Measurements from ENCODE around the gene GCLC.
"Not testable (repeated sequence)": the region's sequence is repeated elsewhere in the genome, so short reads cannot be mapped to it uniquely, and the experiment has no call there.

The GCLC gene

GRCh38 chr6:53499094-53499493, 45.8 kb downstream of the GCLC start:
- intact Hi-C loops (cut with DNase I), result loop anchor here (10.0 kb wide), 1 partner anchor 46 kb away; the partner anchor contains the start of gene GCLC
- DNase-seq, result no peak

- intact Hi-C loops (cut with DNase I), result loop anchor here (10.0 kb wide), 1 partner anchor 46 kb away; the partner anchor contains the start of gene GCLC
- no peak for DNase-seq
Measured at GRCh38 chr6:53498649-53499048, 46.3 kb downstream of the GCLC start.

GRCh38 chr6:53497905-53498304, 47.0 kb downstream of the GCLC start:
- intact Hi-C loops (cut with DNase I), result loop anchor here (10.0 kb wide), 1 partner anchor 47 kb away; the partner anchor contains the start of gene GCLC

DNA sequence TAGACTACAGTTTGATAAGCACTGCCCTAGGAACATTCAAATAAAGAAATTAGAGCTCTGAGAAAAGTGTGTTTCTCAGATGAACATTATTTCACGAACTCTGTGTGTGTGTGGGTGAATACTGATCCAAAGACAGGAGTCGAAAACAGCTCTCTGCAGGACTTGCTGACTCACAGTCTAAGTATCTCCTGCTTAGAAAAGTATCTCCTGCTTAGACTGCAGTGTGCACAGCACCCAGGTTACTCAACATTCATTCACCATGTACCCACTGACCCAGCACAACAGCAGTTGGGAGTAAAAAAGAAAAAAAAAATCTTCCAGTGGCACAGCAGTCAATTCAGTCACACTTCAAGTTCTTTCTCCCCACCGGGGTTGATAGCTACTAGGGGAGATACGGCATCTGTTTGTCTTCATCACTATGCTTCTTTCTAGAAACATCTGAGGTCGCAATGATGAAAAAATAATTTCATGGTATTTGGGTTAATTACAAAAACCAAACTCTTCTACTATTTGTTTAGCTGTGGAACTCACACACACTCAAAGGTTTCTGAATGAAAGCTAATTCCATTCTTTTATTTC, 48.0 kb downstream of the GCLC start:
- intact Hi-C loops (cut with DNase I), result loop anchor here (10.0 kb wide), 1 partner anchor 48 kb away; the partner anchor contains the start of gene GCLC

More at GRCh38 chr6:53497905-53498304, 47.0 kb downstream of the GCLC start:
- DNase-seq, result no peak

DNA sequence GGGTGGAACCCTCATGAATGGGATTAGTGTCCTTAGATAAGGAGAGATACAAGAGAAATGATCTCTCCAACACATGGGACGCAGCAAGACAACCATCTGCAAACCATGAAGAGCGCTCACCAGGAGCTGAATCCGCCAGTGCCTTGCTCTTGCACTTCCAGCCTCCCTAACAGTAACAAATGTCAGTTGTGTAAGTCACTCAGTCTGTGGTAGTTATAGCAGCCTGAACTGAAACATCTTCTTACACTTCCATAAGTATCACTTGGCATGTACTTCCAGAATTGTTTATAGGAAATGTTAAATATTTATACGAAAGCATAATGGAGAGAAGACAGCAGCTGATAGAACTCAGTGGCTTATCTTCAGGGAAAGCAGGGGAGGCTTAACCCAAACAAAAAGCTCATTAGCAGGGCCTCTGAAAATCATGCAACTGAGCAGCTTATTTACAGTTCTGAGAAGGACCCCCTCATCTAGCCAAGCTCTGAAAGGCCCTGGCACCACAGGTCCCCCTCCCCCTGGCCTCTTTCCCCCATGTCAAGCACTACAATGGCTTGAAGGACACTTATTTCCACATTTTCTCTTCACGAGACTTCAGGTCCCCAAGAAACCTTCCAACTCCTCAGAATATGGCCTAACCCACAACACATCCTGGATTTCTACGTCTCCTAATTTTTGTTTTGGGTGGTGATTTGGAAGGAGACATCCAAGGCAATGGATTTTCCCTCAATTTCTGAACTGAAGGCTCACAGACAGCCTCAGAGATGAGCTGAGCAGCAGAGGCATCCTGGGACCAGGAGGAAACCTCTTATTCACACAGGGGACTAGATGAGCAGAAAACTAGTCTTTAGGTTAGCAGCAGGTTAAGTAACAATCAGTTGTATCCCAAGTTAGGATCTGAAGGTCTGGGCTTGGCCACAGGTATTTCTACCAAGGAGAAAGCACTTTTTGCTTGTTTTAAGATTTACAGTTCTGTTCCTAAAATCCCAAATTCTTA, 49.1 kb downstream of the GCLC start:
- intact Hi-C loops (cut with DNase I), result loop anchor here (10.0 kb wide), 1 partner anchor 49 kb away; the partner anchor contains the start of gene GCLC
- no peak for DNase-seq

More for the DNA sequence above, 48.0 kb downstream of the GCLC start:
- DNase-seq, result peak in 15 of 42 donors; percentile 17 to 81 (median 37)

- no peak for DNase-seq
- intact Hi-C loops (cut with DNase I), result loop anchor here (5.0 to 10.0 kb wide), 2 partner anchors 51 to 158 kb away; partner anchors contain the start of gene GCLC
Measured at GRCh38 chr6:53494076-53494475, 50.8 kb downstream of the GCLC start.

DNA sequence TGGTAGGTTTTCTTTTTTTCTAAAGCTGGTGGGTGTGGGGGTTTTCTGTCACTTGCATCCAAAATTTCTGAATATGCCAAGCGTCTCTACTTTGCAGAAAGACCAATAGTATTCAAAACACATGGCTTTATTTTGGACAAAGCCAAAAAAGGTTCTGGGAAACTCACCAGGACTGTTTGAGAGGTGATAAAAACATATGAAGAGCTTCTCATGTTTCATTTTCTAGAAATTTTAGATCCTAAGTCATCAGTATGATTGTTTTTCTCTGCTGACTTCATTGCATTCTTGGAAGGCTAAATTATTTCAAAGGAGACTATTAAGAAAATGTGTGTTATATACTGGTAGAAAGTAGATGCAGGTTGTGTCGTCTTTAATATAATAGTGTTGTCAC, 51.3 kb downstream of the GCLC start:
- intact Hi-C loops (cut with DNase I), result loop anchor here (2.0 to 10.0 kb wide), 3 partner anchors 51 to 233 kb away; partner anchors contain the start of gene GCLC
- DNase-seq, result no peak

DNA sequence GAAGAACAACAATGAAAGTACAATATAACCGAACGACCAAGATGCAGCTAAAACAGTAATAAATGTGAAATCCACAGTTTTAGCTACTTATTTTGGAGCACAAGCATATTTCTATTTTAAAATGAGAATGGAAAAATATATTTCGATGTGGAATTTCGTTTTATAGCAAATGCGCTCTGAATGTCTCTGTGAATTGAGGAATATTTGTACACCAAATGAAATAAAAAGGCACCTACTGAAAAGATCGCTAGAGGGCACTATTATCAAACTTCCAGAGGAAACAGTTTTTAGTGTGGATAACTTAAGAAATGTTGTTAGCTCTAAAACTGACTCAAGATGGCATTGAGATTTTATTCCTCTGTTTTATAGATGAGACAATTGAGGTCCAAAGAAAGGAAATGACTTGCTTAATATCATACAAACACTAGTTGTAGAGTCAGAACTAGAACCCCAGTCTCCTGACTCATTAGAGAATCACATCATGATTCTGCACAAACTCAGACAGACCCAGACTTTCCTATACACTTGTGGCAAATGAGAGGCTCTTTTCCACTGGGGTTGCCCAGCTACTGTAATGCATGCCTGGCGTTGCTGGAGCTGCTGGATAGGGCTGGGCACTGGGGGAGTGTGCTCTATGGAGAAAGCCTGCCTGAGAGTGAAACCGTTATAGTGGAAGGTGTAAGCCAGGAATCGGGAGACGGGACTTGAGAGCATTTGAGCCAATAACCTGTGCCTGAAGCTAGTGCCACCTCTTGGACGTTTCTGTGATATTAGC, 51.9 kb downstream of the GCLC start:
- DNase-seq, result peak in 5 of 42 donors; percentile 14 to 67 (median 41)
- intact Hi-C loops (cut with DNase I), result loop anchor here (2.0 to 10.0 kb wide), 3 partner anchors 52 to 234 kb away; partner anchors contain the start of gene GCLC

GRCh38 chr6:53487080-53487479, 57.8 kb downstream of the GCLC start:
- intact Hi-C loops (cut with DNase I), result loop anchor here (10.0 kb wide), 1 partner anchor 492 kb away; the partner anchor contains the start of gene GSTA4
- DNase-seq, result no peak

DNA sequence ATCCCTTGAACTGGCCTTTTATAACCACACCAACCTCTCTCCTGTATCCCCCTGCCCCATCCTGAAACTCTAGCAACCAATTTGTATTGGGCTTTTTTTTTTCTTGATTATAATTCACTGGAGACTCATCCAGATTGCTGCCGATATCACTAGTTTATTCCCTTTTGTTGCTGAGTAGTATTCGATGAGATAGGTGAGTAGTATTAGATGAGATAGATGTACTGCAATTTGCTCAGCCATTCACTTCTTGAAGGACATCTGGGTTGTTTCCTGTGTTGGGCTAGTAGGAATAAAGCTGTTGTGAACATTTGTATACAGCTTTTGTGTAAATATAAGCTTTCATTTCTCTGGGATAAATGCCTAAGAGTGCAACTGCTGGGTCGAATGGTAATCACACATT, 58.2 kb downstream of the GCLC start:
- intact Hi-C loops (cut with DNase I), result loop anchor here (10.0 kb wide), 1 partner anchor 492 kb away; the partner anchor contains the start of gene GSTA4
- DNase-seq, result no peak

DNA sequence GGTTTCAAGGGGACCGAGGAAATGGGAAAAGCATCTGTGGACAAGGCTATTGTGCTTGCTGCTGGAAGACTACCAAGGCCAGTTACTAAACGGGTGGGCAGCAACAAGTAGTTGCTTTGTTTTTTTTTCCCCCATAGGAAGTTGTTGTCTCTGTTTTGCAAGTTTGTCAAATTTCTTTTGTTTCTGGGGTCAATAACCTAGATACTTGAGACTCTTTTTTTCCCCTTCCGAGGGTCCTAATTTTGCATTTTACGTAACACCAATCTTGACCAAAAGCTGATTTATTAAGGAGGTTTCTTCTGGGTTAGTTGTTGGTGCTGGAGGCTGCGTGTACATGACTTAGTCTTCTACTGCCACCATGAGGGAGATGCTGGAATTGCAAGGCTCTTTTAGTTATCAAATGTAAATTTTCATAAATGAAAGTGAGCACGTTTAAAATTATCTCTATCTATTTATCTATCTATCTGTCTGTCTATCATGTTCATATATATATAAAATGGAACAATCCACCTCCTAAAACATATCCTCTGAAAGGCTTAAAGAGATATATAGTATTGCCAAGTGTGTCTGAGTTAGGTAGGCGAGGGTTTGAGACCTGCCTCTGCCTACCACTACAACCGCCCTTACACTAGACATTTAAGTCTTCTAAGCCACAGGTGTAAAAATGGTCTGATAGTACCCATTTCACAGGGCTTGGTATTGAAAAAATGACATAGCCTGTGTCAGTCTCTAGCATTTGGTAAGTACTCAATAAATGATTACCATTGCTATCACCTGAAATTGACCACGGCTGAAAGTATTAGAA, 60.2 kb downstream of the GCLC start:
- peak in 40 of 42 donors; percentile 31 to 96 (median 82) for DNase-seq
- intact Hi-C loops (cut with DNase I), result loop anchor here (2.0 to 10.0 kb wide), 4 partner anchors 42 to 490 kb away; partner anchors contain the start of gene GSTA4

- DNase-seq, result peak in 33 of 42 donors; percentile 21 to 81 (median 51)
- intact Hi-C loops (cut with DNase I), result loop anchor here (2.0 to 10.0 kb wide), 4 partner anchors 41 to 489 kb away; partner anchors contain the start of gene GSTA4
Measured at GRCh38 chr6:53483423-53484353, 61.2 kb downstream of the GCLC start.

DNA sequence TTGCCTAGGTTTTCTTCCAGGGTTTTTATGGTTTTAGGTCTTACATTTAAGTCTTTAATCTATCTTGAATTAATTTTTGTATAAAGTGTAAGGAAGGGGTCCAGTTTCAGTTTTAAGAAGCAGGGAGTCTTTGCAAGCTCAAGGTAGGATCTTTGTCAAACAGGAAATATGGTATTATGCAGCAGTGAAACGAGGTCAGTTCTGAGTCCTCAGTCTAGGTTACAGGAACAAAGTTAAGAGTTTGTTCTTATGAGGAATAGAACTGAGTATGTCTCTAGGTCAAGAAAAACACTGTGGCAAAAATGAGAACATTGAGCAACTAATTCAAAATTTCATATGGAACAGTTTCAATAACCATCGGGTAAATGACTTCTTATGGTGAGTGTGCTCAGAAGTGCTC, 63.6 kb downstream of the GCLC start:
- DNase-seq, result no peak
- intact Hi-C loops (cut with DNase I), result loop anchor here (5.0 to 10.0 kb wide), 3 partner anchors 39 to 487 kb away; partner anchors contain the start of gene GSTA4

- not testable (repeated sequence) for DNase-seq
- intact Hi-C loops (cut with DNase I), result loop anchor here (5.0 to 10.0 kb wide), 3 partner anchors 38 to 486 kb away; partner anchors contain the start of gene GSTA4
Measured at GRCh38 chr6:53480774-53481173, 64.1 kb downstream of the GCLC start.

DNA sequence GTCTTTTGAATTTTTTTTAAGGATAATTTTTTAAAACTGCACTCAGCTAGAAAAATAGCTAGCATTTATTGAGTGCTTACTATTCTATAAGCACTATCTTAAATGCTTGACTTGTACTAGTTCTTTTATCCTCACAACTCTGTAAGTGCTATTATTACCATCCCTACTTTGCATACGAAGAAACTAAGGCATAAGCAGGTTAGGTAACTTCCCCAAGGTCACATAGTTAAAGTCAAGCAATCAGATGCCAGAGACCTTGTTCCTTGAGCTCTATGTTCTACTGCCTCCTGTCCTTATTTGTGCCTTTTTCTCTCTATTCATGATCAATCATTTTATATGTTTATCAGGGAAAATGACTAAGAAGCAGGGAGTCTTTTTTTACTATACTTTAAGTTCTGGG, 65.0 kb downstream of the GCLC start:
- intact Hi-C loops (cut with DNase I), result loop anchor here (5.0 to 10.0 kb wide), 3 partner anchors 38 to 485 kb away; partner anchors contain the start of gene GSTA4
- DNase-seq, result no peak

- DNase-seq, result no peak
- intact Hi-C loops (cut with DNase I), result no loop called here
Measured at GRCh38 chr6:53476964-53477363, 67.9 kb downstream of the GCLC start.

Measured in head of caudate nucleus (tissue), 42 donors.